Mucosa of rectum (tissue), 2 donors: Measurements from ENCODE around the gene BTNL3.

Experiments used
- H3K27ac ChIP-seq, 2 donors: one replicate each; pipeline ENCODE4 v1.7.0; 2013; ENCODE audit warnings: inconsistent platforms in 2 of 2, low read depth in 2 of 2, low read length in 2 of 2
- H3K27me3 ChIP-seq, 2 donors: one replicate each; pipeline ENCODE4 v1.7.0; 2013; ENCODE audit warnings: low read length in 2 of 2; ENCODE audit not compliant: control insufficient read depth in 2 of 2, insufficient read depth in 2 of 2
- H3K36me3 ChIP-seq, 2 donors: one replicate each; pipeline ENCODE4 v1.7.0; 2013; ENCODE audit warnings: low read length in 2 of 2; ENCODE audit not compliant: control insufficient read depth in 2 of 2, insufficient read depth in 2 of 2
- H3K4me1 ChIP-seq, 2 donors: one replicate each; pipeline ENCODE4 v1.7.0; 2013; ENCODE audit warnings: low read length in 2 of 2, mild to moderate bottlenecking in 1 of 2; ENCODE audit not compliant: control insufficient read depth in 2 of 2, insufficient read depth in 2 of 2
- H3K4me3 ChIP-seq, 2 donors: one replicate each; pipeline ENCODE4 v1.7.0; 2013; ENCODE audit warnings: low read length in 2 of 2
- H3K9ac ChIP-seq, 2 donors: one replicate each; pipeline ENCODE4 v1.7.0; 2013; ENCODE audit warnings: low read length in 2 of 2, low read depth in 1 of 2, mild to moderate bottlenecking in 1 of 2
- H3K9me3 ChIP-seq, 2 donors: one replicate each; pipeline ENCODE4 v1.7.0; 2013; ENCODE audit warnings: low read length in 2 of 2; ENCODE audit not compliant: control insufficient read depth in 2 of 2
- donor health status: healthy.
- donor health status: Normal muscosa, but diverticular disease.

BTNL3 gene

DNA sequence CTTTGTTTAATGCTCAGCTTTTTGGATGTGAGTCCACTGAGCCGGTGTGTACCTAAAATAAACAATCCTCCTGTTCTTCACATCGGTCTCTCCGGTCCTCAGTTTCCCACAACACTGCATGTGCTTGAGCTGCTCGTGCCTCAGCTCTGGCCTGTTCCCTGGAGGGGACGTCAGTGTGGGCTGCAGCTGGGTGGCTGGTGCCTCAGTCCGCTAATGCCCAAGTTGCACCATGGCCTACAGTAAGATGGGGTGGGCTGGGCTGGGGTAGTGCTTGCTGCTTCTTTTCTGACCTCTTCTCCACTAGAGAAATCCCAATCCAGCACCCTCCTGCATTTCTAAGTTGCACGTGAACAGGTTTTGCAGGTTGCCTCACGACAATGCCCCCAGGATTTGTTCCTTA is 50.8 kb downstream of the BTNL3 start:
- Histone ChIP-seq H3K4me1 (no peaks in the 10 kb centered on the region), H3K9me3 (no peaks in the 10 kb centered on the region), H3K9ac (no peak overlapping the region), H3K27ac (no peak overlapping the region), H3K27me3 (peaks cover 3 to 6% of the 10 kb centered on the region in 2 donors), H3K36me3 (no peaks in the 10 kb centered on the region), H3K4me3 (no peak overlapping the region)

DNA sequence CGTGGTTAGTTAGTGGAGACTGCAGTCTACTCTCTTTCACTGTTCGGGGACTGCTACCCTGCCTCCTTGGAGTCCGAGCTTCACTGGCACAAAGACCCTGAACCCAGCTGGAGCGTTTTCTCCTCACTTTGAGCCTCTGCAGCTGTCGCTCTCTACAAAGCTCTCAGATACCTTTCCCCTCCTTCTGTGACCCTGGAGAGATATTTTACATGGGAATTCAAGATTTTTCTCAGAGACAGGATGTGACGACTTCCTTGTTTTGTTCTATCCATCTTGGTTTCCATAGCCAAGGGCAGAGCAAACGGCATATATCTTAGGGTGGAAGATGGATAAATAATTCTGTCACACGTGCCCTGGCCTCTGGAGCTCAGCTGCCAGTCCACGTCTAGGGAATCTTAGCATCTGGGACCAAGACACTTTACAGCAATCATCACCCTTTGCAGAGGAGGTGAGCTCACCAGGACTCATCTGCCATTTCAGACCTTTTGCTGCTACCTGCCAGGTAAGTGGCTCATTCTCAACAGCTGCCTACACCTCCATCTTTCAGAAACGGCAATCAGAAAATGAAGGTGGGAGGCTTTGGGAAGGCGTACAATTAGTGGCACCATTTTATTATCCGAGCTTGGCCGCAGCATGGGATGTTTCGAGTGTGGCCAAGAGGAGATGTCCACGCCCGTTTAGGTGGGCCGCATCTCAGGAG is 51.4 kb downstream of the BTNL3 start, which contains the start of gene BTNL9:
Gene BTNL9, plus strand, starts transcription at position 336 of the 700 bp plus-strand sequence. CDS start 5,224 bp downstream, outside the sequence.
- no peak within 1 kb of the TSS for H3K27ac ChIP-seq
- no peaks in the 10 kb centered on the region for H3K9me3 ChIP-seq
- no peak within 1 kb of the TSS for H3K4me3 ChIP-seq
- H3K9ac ChIP-seq, result no peak within 1 kb of the TSS
- H3K27me3 ChIP-seq, result peaks cover 7% of the 10 kb centered on the region in 2 donors
- no peaks in the 10 kb centered on the region for H3K36me3 ChIP-seq
- H3K4me1 ChIP-seq, result no peaks in the 10 kb centered on the region

DNA sequence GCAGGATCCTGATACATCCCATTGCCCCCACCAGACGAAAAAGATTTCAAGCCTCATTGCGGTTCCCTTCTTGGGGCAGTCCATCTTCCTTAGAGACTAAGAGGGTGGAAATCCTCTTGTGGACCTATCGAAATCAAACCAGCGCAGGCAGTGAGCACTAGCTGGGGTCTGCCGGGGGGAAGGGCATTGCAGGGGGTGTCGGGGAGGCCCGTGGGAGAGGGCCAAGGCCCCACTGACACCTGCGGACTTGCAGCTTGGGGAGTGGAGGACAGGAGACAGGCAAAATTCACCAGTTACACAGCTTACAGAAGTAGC is 51.9 kb downstream of the BTNL3 start:
- Histone ChIP-seq H3K27ac (no peak overlapping the region), H3K4me1 (no peaks in the 10 kb centered on the region), H3K27me3 (peaks cover 7 to 8% of the 10 kb centered on the region in 2 donors), H3K9ac (no peak overlapping the region), H3K36me3 (no peaks in the 10 kb centered on the region), H3K9me3 (no peaks in the 10 kb centered on the region), H3K4me3 (no peak overlapping the region)

DNA sequence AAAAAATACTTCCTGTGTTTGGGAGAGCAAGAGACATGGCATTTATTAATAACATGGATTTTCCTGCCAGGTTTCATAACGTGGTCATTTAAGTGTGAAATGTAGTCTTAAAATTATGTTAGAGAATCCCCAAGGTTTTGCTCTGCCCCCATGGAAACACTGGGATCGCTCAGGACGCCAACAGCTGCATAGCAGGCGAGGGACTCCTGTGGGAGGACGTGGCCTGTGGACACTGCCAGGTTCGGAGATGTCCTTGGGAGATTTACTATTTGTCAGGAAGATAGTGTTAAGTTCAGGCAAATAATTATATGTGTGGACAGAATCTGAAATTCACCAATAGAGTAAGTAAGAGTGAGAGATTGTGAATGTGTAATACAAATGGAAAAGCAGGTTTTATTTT is 52.4 kb downstream of the BTNL3 start:
- Histone ChIP-seq H3K4me1 (no peaks in the 10 kb centered on the region), H3K9me3 (no peaks in the 10 kb centered on the region), H3K4me3 (no peak overlapping the region), H3K36me3 (no peaks in the 10 kb centered on the region), H3K9ac (no peak overlapping the region), H3K27ac (no peak overlapping the region), H3K27me3 (peaks cover 7 to 8% of the 10 kb centered on the region in 2 donors)

DNA sequence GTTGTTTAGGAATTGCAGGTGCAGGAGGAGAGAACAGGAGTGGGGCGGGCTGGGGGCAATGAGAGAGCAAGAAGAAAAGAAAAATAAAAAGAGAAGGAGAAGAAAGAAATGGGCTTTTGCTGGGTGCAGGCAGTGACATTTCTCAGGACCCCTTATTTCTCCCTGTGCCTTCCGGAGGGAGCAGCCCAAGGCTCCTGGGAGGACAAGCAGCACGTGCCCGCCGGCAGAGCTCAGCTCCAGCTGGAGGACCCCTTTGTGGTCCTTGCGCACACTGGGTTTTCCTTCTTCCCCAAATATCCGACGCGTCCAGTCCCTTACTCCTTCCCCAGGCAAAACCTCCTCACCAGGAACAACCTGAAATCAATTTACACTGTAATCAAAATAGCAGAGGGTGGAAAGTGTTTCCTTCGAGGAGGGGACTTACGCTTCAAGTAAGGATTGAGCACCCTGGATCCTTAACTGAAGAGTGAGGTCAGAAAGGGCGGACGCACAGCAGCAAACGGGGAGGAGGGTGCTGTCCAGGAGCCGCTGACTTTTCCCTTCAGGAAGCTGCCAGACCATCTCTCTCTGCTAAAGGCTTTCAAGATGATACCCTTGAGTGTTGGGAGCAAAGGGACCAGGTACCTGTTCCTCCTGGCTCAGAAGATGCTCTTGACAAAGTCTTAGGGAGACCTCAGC is 53.5 kb downstream of the BTNL3 start:
- no peaks in the 10 kb centered on the region for H3K36me3 ChIP-seq
- H3K4me3 ChIP-seq, result no peak overlapping the region
- H3K4me1 ChIP-seq, result no peaks in the 10 kb centered on the region
- no peak overlapping the region for H3K9ac ChIP-seq
- H3K9me3 ChIP-seq, result no peaks in the 10 kb centered on the region
- H3K27me3 ChIP-seq, result peaks cover 11 to 14% of the 10 kb centered on the region in 2 donors
- H3K27ac ChIP-seq, result no peak overlapping the region

DNA sequence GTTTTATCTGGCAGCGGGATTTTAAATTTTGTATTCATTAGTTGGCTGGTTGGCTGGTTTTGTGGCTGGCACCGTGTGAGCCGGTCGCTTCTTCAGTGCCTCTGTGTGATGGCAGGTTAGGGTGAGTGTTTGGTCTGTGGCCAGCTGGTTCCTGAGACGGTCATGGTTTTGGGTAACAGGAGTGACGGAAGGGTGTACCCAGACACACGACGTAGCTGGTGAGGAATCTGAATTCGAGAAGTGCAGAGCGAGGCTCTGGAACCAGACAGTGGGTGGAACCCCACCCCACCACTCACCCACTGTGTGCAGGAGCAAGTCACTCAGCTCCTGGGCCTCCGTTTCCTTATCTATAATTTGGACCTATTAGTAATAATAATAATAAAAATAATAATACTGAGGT is 54.1 kb downstream of the BTNL3 start:
- Histone ChIP-seq H3K9me3 (no peaks in the 10 kb centered on the region), H3K27me3 (peaks cover 14 to 15% of the 10 kb centered on the region in 2 donors), H3K4me1 (no peaks in the 10 kb centered on the region), H3K9ac (no peak overlapping the region), H3K27ac (no peak overlapping the region), H3K4me3 (no peak overlapping the region), H3K36me3 (no peaks in the 10 kb centered on the region)

DNA sequence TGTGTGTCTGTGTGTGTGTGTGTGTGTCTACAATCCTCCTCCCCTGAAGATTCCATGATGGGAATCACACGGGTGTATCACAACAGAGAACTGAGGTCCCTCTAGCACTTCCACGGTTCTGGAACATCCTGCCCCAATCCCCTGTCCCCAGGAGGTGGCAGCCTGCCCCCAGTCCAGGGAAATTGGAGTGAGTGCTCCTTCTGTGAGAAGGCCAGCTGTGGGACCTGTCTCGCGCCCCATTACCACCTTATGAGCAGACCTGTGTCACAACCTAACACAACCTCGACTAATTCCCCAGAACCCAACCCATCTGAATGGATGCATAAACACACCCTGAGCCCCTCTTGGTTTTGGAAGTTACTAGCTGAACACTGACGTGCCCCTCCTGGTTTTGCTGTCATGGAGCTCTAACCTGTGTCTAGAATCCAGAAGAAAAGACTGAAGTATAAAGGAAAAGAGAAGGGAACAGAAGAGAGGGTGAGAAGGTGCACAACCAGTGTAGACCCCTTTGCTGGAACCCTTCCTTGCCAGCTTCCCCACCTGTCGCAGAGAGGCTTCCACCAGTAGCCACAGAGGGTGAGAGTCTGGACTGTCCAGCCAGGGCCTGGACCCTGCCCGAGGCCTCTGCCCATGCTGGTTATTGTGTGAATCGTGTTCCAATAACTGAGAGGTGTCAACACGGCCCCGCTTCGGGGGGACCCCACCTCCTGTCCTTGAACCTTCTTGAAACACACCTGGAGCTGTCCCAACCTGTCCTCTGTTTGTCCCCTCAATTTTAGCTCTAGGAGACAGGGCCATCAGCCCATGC is 54.8 kb downstream of the BTNL3 start:
- Histone ChIP-seq H3K4me3 (no peak overlapping the region), H3K27me3 (peaks cover 18 to 22% of the 10 kb centered on the region in 2 donors), H3K9ac (no peak overlapping the region), H3K9me3 (no peaks in the 10 kb centered on the region), H3K27ac (no peak overlapping the region), H3K4me1 (no peaks in the 10 kb centered on the region), H3K36me3 (no peaks in the 10 kb centered on the region)

DNA sequence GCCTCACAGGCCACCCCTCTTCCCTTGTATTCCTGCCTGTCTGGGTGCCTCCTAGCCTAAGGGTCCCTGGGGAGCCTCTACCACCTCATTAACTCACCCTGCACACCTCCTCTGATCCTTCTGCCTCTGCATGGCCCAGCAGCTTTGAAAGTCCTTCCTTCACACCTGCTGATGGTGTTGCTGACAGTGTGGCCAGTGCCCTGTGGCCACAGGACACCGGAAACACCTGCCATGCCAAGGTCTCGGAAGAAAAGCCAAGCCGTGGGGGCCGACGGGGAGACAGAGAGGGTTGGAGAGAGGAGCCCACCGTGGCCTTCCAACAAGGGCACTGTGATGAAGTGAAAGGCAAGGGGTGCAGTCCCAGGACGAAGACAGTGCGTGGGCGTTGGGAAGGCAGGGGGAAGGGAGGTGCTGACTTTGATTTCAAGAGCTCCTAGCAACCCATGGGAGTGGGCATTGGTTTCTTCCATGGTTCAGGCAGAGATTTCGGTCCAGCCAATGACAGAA is 55.5 kb downstream of the BTNL3 start:
- no peak overlapping the region for H3K4me3 ChIP-seq
- no peak overlapping the region for H3K9ac ChIP-seq
- H3K27me3 ChIP-seq, result peaks cover 18 to 25% of the 10 kb centered on the region in 2 donors
- H3K36me3 ChIP-seq, result no peaks in the 10 kb centered on the region
- no peaks in the 10 kb centered on the region for H3K9me3 ChIP-seq
- peak overlapping the region in 1 of 2 donors; percentile 4 for H3K27ac ChIP-seq
- H3K4me1 ChIP-seq, result no peaks in the 10 kb centered on the region

DNA sequence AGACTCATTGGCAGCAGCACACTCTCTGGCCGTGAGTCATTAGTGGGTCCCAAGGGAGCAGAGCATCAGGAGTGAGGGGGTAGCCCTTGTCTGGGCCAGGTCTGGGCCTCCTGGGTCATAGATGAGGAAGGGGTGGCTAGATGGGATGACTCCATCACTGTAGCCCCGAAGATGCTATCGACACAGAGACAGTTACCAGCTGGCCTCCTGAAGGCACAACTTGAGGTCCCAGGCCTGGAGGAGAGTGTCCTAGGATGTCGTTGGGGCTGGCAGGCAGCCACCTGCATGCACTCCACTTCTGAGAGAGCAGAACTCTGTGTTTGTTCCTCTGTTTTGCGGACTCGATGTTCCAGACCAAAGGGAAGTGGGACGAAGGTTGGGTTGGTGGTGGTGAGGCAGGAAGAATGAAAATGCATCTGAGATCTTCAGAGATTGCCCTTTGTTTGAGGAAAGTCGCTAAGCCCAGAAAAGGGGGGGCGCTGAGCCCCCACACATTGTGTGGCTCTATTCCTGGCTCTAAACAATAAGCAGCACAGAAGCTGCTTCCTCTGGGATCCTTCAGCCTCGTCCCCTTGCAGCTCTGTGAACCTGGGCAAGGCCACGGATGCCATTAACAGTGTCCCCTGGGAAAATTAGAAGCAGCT is 56.1 kb downstream of the BTNL3 start:
- H3K4me1 ChIP-seq, result no peaks in the 10 kb centered on the region
- H3K27ac ChIP-seq, result no peak overlapping the region
- no peaks in the 10 kb centered on the region for H3K9me3 ChIP-seq
- no peak overlapping the region for H3K9ac ChIP-seq
- no peak overlapping the region for H3K4me3 ChIP-seq
- H3K36me3 ChIP-seq, result no peaks in the 10 kb centered on the region
- H3K27me3 ChIP-seq, result peaks cover 23 to 30% of the 10 kb centered on the region in 2 donors
